CD4-positive, alpha-beta T cell treated with Interferon gamma for 1 hour (primary cell): ENCODE data around the gene POLR1A.

Source experiments
- DNase-seq: peaks from one replicate; pipeline ENCODE4 v3.0.0-alpha.2; 2020

Gene POLR1A

DNA sequence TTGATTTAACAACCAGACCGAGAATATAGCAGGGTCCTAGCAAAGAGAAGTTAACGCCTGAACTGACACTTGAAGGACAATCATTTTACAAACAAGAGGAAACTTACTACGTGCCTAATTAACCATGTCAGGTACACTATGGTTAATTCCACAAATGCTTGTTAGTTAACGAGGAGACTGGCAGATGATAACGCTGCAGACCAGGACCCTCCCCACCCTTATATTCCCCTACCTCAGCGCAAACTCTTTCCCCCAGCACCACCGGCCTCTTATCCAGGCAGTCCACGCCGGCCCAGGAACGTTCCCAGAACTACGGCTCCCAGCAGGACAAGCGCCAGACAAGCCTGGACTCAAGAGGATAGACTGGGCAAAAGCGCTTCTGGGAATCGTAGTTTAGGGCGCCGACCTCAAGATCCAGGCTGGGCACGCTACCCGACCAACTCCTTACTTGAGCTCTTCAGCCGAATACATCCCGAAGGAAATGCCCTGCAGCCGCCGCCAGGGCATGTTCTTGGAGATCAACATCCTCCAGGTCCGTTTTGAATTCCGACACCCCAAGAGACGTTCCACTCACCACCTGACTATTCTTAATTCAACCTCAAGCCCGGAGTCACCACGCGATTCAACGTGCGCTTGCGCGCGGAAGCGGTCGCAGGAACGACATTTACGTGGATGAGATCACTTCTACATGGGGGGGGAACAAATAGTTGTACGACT is at the start of gene POLR1A:
Gene POLR1A (minus strand): TSS at position 635 of the 717 bp plus-strand sequence. CDS start 110 bp downstream, at position 525.
- DNase-seq, result peak; percentile 79

DNA sequence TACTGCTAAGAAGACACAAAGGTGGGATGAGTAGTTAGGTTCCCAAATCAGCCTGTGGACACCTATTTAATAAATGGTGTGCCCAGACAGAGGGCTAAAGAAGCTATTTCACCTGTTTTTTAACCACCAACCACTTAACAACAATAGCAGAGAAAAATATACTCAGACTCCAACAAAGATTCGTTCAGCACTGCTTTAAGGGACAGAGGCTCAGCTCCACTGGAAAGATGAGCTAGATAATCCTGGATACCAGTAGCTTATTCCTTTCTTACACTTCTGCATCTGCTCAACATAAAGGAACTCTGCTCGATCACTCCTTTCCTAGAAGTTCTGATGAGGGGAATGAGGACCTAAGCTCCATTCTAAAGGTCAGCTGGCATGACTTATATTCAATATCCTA is 44.8 kb upstream of the POLR1A start:
- DNase-seq, result no peak

DNA sequence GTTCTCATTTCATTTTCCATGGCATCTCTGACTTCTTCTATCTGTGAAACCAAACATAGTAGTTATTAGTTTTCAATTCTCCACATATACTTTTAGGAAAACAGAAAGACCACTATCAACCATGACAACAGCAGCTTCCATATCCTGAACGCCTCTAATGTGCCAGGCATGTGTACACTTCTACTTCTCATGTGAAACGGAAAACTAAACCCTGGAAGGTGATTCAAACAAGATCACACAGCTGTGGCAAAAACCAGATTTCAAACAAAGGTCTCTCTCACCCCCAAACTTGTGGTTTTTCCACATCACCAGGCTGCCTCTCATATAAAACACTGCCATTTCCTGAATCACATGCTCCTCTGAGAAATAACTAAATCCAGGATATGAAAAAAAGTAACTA is 42.1 kb upstream of the POLR1A start:
- DNase-seq, result no peak

DNA sequence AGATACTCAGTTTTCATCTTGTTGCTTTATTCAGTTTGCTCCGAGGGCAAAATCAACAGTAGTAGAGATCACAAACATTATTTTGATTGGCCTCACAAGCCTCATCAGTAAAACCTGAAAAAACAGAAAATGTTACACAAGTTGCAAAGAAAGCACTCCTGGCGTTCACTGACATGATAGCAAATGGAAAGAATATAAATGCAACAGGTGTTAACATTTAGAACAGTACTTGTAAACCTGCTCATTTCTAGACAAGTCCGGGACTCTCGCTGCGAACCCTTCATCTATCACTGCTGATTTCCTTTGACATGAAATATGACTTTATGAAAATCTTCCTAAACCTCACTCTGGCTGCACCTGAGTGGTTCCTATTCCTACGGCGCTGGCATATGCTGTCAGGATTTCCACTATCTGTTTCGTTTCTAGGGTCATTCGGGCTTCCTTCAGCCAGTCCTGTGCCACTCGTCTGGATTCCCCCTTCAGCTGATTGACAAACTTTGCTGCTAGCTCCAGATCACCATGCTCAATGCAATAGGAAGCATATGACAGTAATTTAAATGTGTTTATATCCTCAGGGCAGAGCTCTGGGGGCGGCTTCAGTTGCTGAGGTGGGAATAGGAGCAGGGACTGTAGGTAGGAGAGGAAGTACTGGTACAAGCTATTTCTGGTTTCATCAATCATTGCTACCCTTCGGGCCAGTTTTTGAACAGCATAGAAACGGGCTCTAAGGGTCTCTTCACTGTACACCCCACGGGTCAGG is 38.4 kb upstream of the POLR1A start:
- DNase-seq, result no peak

DNA sequence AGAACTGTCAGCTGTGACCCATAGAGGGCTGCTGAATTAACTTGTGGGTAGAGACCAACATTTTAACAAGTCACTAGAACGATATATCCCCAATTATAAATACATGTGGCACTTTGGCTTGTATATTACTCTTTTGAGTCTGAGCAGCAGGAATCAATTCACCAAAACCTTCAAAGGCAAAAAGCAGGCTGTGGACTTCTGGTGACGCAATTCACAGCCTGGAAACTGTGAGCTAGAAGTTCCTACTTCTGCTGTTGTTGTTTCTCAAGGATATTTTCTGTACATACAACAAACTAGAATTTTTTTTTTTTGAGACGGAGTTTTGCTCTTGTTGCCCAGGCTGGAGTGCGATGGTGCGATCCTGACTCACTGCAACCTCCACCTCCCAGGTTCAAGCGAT is 37.6 kb upstream of the POLR1A start:
- DNase-seq, result no peak

- no peak for DNase-seq
Observed at GRCh38 chr2:86142436-86143257, 37.0 kb upstream of the POLR1A start.

DNA sequence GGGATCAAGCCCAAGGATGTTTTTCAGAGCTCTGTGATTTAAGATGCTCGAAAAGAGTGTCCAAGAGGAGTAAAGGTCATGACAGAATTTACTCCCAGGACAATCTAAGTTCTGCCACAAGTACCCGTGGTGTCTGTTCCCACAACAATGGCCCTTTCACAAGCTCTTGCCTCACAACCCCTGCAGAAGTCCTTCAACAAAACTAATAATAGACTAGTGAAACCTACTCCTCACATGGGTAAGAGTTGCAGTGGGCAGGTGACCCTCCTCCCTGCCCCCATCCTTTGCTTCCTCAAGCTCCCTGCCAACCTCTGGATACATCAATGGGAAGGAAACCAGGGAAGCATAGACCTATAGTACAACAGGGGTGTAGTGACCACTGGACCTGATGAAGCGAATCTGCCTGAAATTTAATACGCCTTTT is 35.3 kb upstream of the POLR1A start:
- DNase-seq, result no peak

DNA sequence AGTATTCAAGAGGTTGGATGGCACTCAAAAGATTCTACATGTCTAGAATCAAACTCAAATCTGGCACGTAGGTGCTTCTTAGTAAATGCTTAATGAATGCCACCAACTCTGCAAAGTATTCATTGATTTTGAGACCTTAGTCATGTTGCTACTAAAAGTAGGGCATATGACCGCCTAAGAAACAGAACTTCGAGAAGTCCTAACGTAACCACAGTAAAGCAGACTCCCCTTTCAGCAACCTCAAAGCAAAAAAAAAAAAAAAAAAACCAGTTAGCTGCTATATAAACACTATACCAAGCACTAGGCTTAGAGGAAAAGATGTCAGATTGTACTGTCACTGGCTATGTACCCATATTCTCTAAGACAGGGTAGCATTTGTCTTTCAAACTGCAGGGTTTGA is 34.3 kb upstream of the POLR1A start:
- DNase-seq, result no peak

- no peak for DNase-seq
Observed at GRCh38 chr2:86138736-86139625, 33.3 kb upstream of the POLR1A start.

GRCh38 chr2:86136141-86136540 is 30.5 kb upstream of the POLR1A start:
- no peak for DNase-seq

DNA sequence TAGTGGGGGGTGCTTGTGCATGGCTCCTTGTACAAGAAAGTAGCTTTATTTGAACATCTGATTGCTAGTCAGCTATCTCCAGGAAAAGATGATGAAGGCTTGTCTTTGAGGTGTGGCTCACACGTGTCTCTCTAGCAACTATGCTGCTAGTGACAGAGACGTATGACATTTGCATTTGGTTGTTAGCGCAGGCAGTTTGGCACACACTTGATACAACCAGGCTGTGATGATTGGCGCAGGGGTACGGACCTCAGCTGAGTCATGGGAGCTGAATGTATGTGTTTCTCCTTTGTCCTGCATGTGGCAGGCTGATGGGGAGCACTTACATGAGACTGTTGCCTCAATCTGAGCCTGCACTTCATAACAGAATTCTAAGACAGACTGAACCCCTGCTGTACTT is 30.0 kb upstream of the POLR1A start:
- DNase-seq, result no peak

GRCh38 chr2:86134709-86135108 is 29.0 kb upstream of the POLR1A start:
- no peak for DNase-seq

DNA sequence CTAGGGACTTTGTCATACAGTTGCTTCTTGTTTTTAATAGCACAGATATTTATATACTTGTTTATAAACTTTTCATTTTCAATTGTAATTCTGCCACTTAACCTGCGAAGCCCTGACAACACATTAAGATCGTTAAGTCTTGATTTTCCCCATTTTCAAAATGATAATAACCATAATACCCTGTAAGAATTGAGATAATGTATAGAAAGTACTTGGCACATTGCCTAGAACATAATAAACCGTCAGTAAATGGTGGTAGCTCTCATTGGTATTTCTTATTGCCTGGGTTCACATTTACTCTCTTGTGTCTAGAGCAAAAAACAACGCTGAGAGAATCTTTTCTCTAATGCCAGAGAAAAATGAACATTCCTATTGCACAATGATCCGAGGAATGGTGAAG is 19.0 kb upstream of the POLR1A start:
- no peak for DNase-seq

DNA sequence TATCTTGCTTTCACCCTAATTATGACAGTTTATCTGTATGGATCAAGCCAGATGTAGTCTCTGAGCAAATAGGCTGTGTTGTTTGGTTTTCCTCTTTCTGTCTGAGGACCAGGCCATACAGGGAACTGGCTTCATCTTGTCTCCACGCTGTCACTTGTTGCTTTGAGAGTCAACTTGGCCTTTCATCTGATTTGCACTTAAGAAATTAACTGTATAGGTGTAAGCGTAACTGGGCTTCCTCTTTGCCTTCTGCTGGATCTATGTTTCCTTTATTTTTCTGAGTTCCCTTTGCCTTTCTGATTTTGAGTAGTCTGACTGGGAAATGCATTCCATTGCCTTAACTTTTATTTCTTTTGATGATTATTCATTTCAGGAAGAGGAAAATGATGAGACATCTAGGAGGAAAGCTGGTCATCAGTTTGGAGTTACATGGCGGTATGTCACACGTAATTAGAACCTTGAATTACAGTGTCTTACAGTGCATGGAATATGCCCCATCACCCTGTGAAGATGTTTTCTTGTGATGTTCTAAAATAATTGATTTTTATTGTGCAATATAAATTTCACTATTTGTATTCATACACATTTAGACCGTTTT is 17.7 kb upstream of the POLR1A start:
- DNase-seq, result no peak

DNA sequence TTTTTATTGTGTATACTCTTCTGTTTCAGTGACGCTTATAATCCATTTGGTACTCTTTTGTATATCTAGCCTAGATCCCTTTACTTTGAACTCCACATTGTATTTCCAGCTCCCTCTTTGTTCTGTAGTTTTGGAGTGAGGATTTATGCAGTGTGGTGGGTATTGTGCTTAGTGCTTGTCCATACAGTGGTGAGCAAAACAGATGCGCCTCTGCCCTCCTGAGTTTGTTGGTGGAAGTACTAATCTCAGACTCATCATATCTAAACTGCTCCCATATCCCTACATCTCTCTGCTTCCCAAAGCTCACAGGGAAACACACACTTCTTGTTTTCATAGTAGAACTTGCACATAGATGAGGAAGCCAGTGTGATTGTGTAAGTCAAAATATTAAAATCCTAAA is 12.4 kb upstream of the POLR1A start:
- no peak for DNase-seq

GRCh38 chr2:86107031-86107430 is 1.3 kb upstream of the POLR1A start:
- DNase-seq, result no peak

- DNase-seq, result peak; percentile 92
Observed at GRCh38 chr2:86105969-86106945, 571 bp upstream of the POLR1A start, which contains the start of gene PTCD3. Gene PTCD3, plus strand, starts transcription at chr2:86106235. Its CDS starts 13 bp downstream, at chr2:86106248.

DNA sequence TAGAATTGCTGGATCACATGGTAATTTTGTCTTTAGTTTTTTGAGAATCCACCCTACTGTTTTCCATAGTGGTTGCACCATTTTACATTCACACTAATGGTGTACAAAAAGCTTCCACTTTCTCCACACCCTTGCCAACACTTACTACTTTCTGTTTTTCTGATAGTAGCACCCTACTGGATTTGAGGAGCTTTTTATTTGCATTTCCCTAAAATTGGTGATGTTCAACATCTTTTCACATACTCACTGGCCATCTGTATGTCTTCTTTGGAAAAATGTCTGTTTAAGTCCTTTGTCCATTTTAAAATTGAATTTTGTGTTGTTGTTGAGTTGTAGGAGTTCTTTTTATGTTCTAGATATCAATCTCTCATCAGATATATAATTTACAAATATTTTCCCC is 3.5 kb downstream of the POLR1A start:
- DNase-seq, result no peak

DNA sequence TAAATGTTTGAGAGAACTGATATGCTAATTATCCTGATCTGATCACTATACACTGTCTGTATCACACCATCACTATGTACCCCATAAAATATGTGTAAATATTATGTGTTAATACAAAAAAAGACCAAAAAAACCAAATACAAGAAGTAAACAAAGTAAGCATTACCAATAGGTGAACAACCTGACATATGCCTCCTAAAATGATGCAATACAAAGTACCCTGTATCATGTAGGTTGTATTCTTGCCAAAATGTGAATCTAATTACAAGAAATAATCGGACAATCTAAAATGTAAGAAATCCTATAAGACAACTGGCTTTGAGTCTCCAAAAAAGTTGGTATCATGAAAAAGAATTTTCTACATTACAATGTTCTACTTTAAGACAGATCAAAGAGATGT is 7.8 kb downstream of the POLR1A start:
- no peak for DNase-seq

DNA sequence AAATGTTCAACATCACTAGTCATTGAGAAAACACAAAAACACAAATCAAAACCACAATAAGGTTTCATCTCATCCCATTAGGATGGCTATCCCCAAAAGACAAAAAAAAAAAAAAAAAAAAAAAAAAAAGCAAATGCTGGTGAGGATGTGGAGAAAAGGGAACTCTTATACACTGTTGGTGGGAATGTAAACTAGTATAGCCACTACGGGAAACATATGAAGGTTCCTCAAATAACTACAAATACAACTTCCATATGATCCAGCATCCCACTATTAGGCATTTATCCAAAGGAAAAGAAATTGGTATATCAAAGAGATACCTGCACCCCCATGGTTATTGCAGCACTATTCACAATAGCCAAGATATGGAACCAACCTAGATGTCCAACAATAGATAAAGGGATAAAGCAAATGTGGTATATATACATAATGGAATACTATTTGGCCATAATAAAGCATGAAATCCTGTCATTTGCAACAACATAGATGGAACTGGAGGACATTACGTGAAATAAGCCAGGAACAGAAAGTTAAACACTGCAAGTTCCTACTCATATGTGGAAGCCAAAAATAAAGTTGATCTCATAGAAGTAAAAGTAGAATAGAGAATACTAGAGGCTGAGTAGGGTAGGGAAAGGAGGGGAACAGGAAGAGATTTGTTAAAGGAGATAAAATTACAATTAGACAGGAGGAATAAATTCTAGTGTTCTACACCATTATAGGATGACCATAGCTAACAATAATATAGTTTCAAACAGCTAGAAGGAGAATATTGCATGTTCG is 8.4 kb downstream of the POLR1A start:
- no peak for DNase-seq
